ENCODE results near the gene BMPR1A. TPM values are rescaled to one million over a fixed set of nuclear protein-coding genes. Genes with fewer than 3 reads are reported as not detected.

The BMPR1A gene
- total and polyA plus RNA-seq, 4 donors: 2.2 to 16.0 (median 8.9) TPM

GRCh38 chr10:86944471-86944870, 188.1 kb downstream of the BMPR1A start:
- H3K9me3 ChIP-seq (ENCODE audit: control insufficient read depth in 4 of 4, low read length in 3 of 4): no peaks in the 10 kb centered on the region
- H3K4me1 ChIP-seq (ENCODE audit: control insufficient read depth in 4 of 4, insufficient read depth in 4 of 4, low read length in 3 of 4): peaks cover 12 to 38% (median 25%) of the 10 kb centered on the region in 4 donors
- H3K4me3 ChIP-seq (ENCODE audit: low read depth in 1 of 3, low read length in 3 of 3): no peak overlapping the region
- no peak overlapping the region for H3K27ac ChIP-seq (ENCODE audit: low read depth in 1 of 2, low read length in 2 of 2)
- no peak for TF ChIP-seq SP1 (IDR thresholded peaks at IDR 0.05)
- TF ChIP-seq JUND (IDR thresholded peaks at IDR 0.05): no peak
- no peak for TF ChIP-seq RXRA (IDR thresholded peaks at IDR 0.05)
- TF ChIP-seq HNF4G (IDR thresholded peaks at IDR 0.05): no peak
- no peak for TF ChIP-seq CTCF (IDR thresholded peaks at IDR 0.05; ENCODE audit: low read depth, low read length, missing input control)
- TF ChIP-seq RAD21 (IDR thresholded peaks at IDR 0.05): no peak
- no peak for TF ChIP-seq TAF1 (conservative IDR thresholded peaks at IDR 0.05)
- TF ChIP-seq REST (IDR thresholded peaks at IDR 0.05): no peak
- no peak for TF ChIP-seq FOXA2 (IDR thresholded peaks at IDR 0.05)
- no peak for TF ChIP-seq EGR1 (IDR thresholded peaks at IDR 0.05; ENCODE audit: low read depth in 2 of 2)
- no peak for TF ChIP-seq YY1 (IDR thresholded peaks at IDR 0.05)
- TF ChIP-seq, protein P1, sequence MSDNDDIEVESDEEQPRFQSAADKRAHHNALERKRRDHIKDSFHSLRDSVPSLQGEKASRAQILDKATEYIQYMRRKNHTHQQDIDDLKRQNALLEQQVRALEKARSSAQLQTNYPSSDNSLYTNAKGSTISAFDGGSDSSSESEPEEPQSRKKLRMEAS (IDR thresholded peaks at IDR 0.05): no peak
- no peak for TF ChIP-seq NR2F2 (IDR thresholded peaks at IDR 0.05)
- TF ChIP-seq ZBTB33 (IDR thresholded peaks at IDR 0.05): no peak
- no peak for TF ChIP-seq HNF4A (conservative IDR thresholded peaks at IDR 0.05)
- TF ChIP-seq FOXA1 (IDR thresholded peaks at IDR 0.05): no peak
- TF ChIP-seq, protein P2, sequence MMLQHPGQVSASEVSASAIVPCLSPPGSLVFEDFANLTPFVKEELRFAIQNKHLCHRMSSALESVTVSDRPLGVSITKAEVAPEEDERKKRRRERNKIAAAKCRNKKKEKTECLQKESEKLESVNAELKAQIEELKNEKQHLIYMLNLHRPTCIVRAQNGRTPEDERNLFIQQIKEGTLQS (IDR thresholded peaks at IDR 0.05): no peak
- no peaks in the 10 kb centered on the region for H3K27me3 ChIP-seq (ENCODE audit: control insufficient read depth in 4 of 4, insufficient read depth in 4 of 4, low read length in 3 of 4)
- DNase-seq (ENCODE audit: low spot score): no peak
- no peaks in the 10 kb centered on the region for H3K36me3 ChIP-seq (ENCODE audit: control insufficient read depth in 4 of 4, insufficient read depth in 3 of 4, low read depth in 1 of 4, low read length in 3 of 4)
- H3K9ac ChIP-seq (ENCODE audit: low read depth in 1 of 2, low read length in 2 of 2): no peak overlapping the region

GRCh38 chr10:86944907-86945306, 188.5 kb downstream of the BMPR1A start:
- Histone ChIP-seq H3K9me3 (ENCODE audit: control insufficient read depth in 4 of 4, low read length in 3 of 4) (no peaks in the 10 kb centered on the region), H3K36me3 (ENCODE audit: control insufficient read depth in 4 of 4, insufficient read depth in 3 of 4, low read depth in 1 of 4, low read length in 3 of 4) (no peaks in the 10 kb centered on the region), H3K4me1 (ENCODE audit: control insufficient read depth in 4 of 4, insufficient read depth in 4 of 4, low read length in 3 of 4) (peaks cover 12 to 36% (median 25%) of the 10 kb centered on the region in 4 donors), H3K4me3 (ENCODE audit: low read depth in 1 of 3, low read length in 3 of 3) (no peak overlapping the region), H3K27ac (ENCODE audit: low read depth in 1 of 2, low read length in 2 of 2) (no peak overlapping the region), H3K27me3 (ENCODE audit: control insufficient read depth in 4 of 4, insufficient read depth in 4 of 4, low read length in 3 of 4) (no peaks in the 10 kb centered on the region), H3K9ac (ENCODE audit: low read depth in 1 of 2, low read length in 2 of 2) (no peak overlapping the region)
- no peak for TF ChIP-seq EGR1 (IDR thresholded peaks at IDR 0.05; ENCODE audit: low read depth in 2 of 2)
- TF ChIP-seq GABPA (IDR thresholded peaks at IDR 0.05 in 1 of 2, conservative IDR thresholded peaks at IDR 0.05 in 1 of 2): no peak
- TF ChIP-seq RXRA (IDR thresholded peaks at IDR 0.05): no peak
- no peak for TF ChIP-seq NR2F2 (IDR thresholded peaks at IDR 0.05)
- TF ChIP-seq TAF1 (conservative IDR thresholded peaks at IDR 0.05): no peak
- DNase-seq (ENCODE audit: low spot score): no peak
- WGBS: 89% methylated on average over 3 of the region's 3 CpGs
